ENCODE data around the gene VIPAS39.

VIPAS39 gene

GRCh38 chr14:77455966-77456640, 1.3 kb downstream of the VIPAS39 start:
- Mint-ChIP-seq H3K4me3 (peak overlapping the region; percentile 100), H3K36me3 (ENCODE audit: low read depth) (peaks cover 34% of the 10 kb centered on the region), H3K4me1 (peaks cover 28% of the 10 kb centered on the region), H3K9me3 (no peaks in the 10 kb centered on the region), H3K27ac (no peak overlapping the region), H3K27me3 (ENCODE audit: low read depth, poor library complexity) (no peaks in the 10 kb centered on the region)
- TF ChIP-seq, protein P1, sequence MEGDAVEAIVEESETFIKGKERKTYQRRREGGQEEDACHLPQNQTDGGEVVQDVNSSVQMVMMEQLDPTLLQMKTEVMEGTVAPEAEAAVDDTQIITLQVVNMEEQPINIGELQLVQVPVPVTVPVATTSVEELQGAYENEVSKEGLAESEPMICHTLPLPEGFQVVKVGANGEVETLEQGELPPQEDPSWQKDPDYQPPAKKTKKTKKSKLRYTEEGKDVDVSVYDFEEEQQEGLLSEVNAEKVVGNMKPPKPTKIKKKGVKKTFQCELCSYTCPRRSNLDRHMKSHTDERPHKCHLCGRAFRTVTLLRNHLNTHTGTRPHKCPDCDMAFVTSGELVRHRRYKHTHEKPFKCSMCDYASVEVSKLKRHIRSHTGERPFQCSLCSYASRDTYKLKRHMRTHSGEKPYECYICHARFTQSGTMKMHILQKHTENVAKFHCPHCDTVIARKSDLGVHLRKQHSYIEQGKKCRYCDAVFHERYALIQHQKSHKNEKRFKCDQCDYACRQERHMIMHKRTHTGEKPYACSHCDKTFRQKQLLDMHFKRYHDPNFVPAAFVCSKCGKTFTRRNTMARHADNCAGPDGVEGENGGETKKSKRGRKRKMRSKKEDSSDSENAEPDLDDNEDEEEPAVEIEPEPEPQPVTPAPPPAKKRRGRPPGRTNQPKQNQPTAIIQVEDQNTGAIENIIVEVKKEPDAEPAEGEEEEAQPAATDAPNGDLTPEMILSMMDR (IDR thresholded peaks at IDR 0.05): no peak
- DNase-seq: no peak

- Mint-ChIP-seq H3K9me3 (no peaks in the 10 kb centered on the region), H3K4me1 (no peaks in the 10 kb centered on the region), H3K27ac (no peak overlapping the region), H3K27me3 (ENCODE audit: low read depth, poor library complexity) (no peaks in the 10 kb centered on the region), H3K4me3 (no peak overlapping the region), H3K36me3 (ENCODE audit: low read depth) (peaks cover 48% of the 10 kb centered on the region)
- TF ChIP-seq, protein P1 (IDR thresholded peaks at IDR 0.05): no peak
- DNase-seq: no peak
Measured at GRCh38 chr14:77442196-77442595, 15.2 kb downstream of the VIPAS39 start.

GRCh38 chr14:77439861-77440260, 17.5 kb downstream of the VIPAS39 start:
- Mint-ChIP-seq H3K36me3 (ENCODE audit: low read depth) (peaks cover 52% of the 10 kb centered on the region), H3K27ac (no peak overlapping the region), H3K4me1 (no peaks in the 10 kb centered on the region), H3K4me3 (no peak overlapping the region), H3K9me3 (no peaks in the 10 kb centered on the region), H3K27me3 (ENCODE audit: low read depth, poor library complexity) (no peaks in the 10 kb centered on the region)
- TF ChIP-seq, protein P1 (IDR thresholded peaks at IDR 0.05): no peak
- DNase-seq: no peak

DNA sequence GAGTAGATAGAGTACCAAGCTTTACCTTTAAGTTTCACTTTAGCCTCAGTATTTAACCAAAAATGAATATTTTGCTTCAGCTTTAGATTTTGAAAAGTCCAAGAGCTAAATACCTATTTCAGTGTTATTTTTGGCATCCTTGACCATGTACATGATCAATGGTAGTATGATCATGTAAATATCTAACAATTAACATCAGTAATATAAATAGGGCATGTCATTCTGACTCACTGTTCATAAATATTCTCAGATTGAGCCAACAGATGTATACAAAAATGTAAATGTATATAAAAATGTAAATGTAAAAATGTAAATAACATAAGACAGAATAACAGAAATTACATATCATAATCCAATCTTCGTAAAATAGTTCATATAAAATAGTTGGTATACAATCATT, 18.8 kb downstream of the VIPAS39 start:
- TF ChIP-seq, protein P1 (IDR thresholded peaks at IDR 0.05): no peak
- Mint-ChIP-seq H3K36me3 (ENCODE audit: low read depth) (peaks cover 56% of the 10 kb centered on the region), H3K27ac (no peak overlapping the region)

GRCh38 chr14:77436042-77436441, 21.4 kb downstream of the VIPAS39 start:
- peaks cover 47% of the 10 kb centered on the region for H3K36me3 Mint-ChIP-seq (ENCODE audit: low read depth)
- TF ChIP-seq, protein P1 (IDR thresholded peaks at IDR 0.05): no peak
- no peak overlapping the region for H3K4me3 Mint-ChIP-seq

More for the DNA sequence above, 18.8 kb downstream of the VIPAS39 start:
- no peaks in the 10 kb centered on the region for H3K9me3 Mint-ChIP-seq
- no peaks in the 10 kb centered on the region for H3K27me3 Mint-ChIP-seq (ENCODE audit: low read depth, poor library complexity)
- H3K4me3 Mint-ChIP-seq: no peak overlapping the region
- no peak for DNase-seq
- no peaks in the 10 kb centered on the region for H3K4me1 Mint-ChIP-seq

GRCh38 chr14:77426396-77426795, 31.0 kb downstream of the VIPAS39 start:
- no peak for DNase-seq
- TF ChIP-seq, protein P1 (IDR thresholded peaks at IDR 0.05): no peak
- Mint-ChIP-seq H3K4me3 (no peak overlapping the region), H3K27me3 (ENCODE audit: low read depth, poor library complexity) (peaks cover 3% of the 10 kb centered on the region), H3K36me3 (ENCODE audit: low read depth) (peaks cover 84% of the 10 kb centered on the region), H3K9me3 (no peaks in the 10 kb centered on the region), H3K27ac (no peak overlapping the region), H3K4me1 (no peaks in the 10 kb centered on the region)

More at GRCh38 chr14:77436042-77436441, 21.4 kb downstream of the VIPAS39 start:
- Mint-ChIP-seq H3K27me3 (ENCODE audit: low read depth, poor library complexity) (no peaks in the 10 kb centered on the region), H3K9me3 (no peaks in the 10 kb centered on the region), H3K4me1 (no peaks in the 10 kb centered on the region), H3K27ac (no peak overlapping the region)
- DNase-seq: no peak
